ENCODE measurements around the gene TXNRD1. TPM values are rescaled to one million over a fixed set of nuclear protein-coding genes. Genes with fewer than 3 reads are reported as not detected.

Gene TXNRD1
- total RNA-seq, 4 donors from 2014 or later: 94.1 to 240 (median 128) TPM

DNA sequence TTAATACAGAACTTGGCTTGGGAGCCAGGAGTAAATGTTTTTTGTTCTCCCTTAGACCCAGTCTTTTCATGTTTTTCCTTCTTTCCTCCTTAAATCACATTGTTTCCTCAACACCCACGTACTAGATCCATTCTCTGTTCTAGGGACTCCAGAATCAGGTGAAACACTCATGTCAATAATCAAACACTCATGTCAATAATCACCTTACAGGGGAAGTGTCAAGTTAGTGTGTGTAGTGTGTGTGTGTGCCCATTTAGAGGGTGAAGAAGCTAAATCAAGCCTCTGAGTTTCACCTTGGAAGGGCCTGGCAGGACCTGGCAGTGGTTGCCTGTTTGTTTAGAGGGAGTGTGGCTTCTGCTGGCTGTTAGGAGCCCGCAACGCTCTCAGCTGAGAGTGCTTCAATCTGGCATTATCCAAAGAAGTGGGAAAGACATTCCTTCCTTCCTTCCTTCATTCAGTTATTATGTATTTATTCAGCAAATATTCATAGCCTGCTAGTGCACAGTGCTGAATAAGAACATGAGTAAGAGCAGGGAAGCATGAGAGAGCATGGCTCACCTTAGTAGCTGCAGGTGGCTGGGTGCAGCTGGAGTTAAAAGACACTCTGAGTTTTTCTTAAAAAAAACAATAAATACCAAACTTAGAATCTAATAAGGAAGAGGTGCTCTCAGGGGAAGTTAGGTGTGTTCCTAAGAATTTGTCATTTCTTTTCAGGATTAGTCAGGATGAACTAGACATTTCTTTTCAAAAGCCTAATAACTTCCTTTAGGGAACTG is 70.3 kb downstream of the TXNRD1 start:
- no peaks in the 10 kb centered on the region for H3K36me3 ChIP-seq
- TF ChIP-seq POLR2A (IDR thresholded peaks at IDR 0.05): peak in 1 of 2 donors; percentile 14
- TF ChIP-seq, protein P1, sequence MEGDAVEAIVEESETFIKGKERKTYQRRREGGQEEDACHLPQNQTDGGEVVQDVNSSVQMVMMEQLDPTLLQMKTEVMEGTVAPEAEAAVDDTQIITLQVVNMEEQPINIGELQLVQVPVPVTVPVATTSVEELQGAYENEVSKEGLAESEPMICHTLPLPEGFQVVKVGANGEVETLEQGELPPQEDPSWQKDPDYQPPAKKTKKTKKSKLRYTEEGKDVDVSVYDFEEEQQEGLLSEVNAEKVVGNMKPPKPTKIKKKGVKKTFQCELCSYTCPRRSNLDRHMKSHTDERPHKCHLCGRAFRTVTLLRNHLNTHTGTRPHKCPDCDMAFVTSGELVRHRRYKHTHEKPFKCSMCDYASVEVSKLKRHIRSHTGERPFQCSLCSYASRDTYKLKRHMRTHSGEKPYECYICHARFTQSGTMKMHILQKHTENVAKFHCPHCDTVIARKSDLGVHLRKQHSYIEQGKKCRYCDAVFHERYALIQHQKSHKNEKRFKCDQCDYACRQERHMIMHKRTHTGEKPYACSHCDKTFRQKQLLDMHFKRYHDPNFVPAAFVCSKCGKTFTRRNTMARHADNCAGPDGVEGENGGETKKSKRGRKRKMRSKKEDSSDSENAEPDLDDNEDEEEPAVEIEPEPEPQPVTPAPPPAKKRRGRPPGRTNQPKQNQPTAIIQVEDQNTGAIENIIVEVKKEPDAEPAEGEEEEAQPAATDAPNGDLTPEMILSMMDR (IDR thresholded peaks at IDR 0.05): no peak
- peak overlapping the region; percentile 92 to 99 (median 96) for H3K27ac ChIP-seq
- no peaks in the 10 kb centered on the region for H3K9me3 ChIP-seq
- H3K4me3 ChIP-seq: peak overlapping the region in 1 of 4 donors; percentile 78
- no peak for DNase-seq
- peaks cover 0 to 25% (median 10%) of the 10 kb centered on the region in 4 donors for H3K4me1 ChIP-seq
- H3K27me3 ChIP-seq: no peaks in the 10 kb centered on the region

DNA sequence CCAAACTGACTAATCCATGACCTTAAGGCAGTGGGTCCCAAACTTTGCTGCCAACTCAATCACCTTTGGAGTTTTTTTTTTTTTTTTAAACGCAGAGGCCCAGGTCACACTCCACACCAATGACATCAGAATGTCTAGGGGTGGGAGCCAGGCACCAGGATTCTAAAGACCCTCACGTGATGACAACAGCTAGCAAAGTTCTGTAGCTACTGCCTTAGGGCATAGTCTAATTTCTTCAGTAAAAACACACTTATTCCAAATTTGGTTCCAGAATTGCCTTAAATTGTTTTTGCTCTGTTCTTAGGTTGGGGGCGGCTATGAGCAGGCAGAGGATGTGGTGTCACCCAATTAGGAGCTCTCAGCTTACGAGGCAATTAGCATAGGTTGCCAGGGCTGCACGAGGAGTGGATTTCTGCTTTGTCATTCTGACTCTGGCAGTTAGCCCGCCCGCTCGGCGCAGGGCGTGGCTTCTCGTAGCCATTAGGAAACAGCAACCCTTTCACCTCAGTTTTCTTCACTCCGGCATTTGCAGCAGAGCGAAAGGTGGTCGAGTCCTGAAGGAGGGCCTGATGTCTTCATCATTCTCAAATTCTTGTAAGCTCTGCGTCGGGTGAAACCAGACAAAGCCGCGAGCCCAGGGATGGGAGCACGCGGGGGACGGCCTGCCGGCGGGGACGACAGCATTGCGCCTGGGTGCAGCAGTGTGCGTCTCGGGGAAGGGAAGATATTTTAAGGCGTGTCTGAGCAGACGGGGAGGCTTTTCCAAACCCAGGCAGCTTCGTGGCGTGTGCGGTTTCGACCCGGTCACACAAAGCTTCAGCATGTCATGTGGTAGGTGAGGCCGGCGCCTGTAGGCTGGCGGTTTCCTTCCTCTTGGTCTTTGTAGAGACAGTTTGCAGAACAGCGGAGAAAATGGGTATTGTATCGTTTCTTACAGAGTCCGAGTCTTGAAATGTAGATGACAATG is 71.2 kb downstream of the TXNRD1 start:
- Histone ChIP-seq H3K4me1 (peaks cover 0 to 25% (median 10%) of the 10 kb centered on the region in 4 donors), H3K27me3 (no peaks in the 10 kb centered on the region)
- DNase-seq: peak; percentile 92 to 97 (median 95)

DNA sequence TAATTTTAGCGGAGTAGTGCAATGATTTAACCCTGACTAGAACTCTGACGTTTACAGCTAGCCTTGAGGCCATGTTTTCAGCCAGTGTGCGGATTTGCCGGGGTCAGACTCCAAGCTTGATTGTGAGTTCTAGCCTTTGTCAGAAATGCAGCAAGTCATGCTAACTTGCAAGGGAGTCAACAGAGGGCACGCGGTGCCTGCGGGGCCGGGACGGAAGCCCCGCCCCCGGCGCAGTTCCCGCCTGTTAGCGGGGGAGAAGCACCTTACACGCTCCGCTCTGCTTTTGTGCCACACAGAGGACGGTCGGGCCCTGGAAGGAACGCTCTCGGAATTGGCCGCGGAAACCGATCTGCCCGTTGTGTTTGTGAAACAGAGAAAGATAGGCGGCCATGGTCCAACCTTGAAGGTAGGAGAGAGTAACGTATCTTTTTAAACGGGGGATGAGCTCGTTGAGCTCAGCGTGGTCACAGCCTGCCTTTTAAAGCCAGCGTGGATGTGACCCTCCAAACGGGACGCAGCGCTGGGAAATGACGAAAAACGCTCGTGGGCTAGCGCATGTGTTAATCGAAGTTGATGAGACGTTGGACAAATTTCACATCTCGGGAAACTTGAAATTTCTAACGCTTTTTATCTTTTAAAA is 73.2 kb downstream of the TXNRD1 start:
- Histone ChIP-seq H3K4me1 (peaks cover 0 to 25% (median 10%) of the 10 kb centered on the region in 4 donors), H3K4me3 (peak overlapping the region; percentile 62 to 82 (median 77)), H3K9me3 (no peaks in the 10 kb centered on the region), H3K36me3 (peaks cover 0 to 24% (median 0%) of the 10 kb centered on the region in 3 donors), H3K27me3 (no peaks in the 10 kb centered on the region), H3K27ac (peak overlapping the region; percentile 92 to 99 (median 96))
- DNase-seq: peak; percentile 84 to 95 (median 90)
- TF ChIP-seq, protein P1 (IDR thresholded peaks at IDR 0.05): no peak
- peak; percentile 73 to 80 for TF ChIP-seq POLR2A (IDR thresholded peaks at IDR 0.05)

More for the DNA sequence above, 71.2 kb downstream of the TXNRD1 start:
- Histone ChIP-seq H3K4me3 (peak overlapping the region; percentile 62 to 82 (median 77)), H3K9me3 (no peaks in the 10 kb centered on the region), H3K36me3 (peaks cover 0 to 6% (median 0%) of the 10 kb centered on the region in 3 donors), H3K27ac (peak overlapping the region; percentile 92 to 99 (median 96))
- TF ChIP-seq POLR2A (IDR thresholded peaks at IDR 0.05): peak; percentile 81 to 87
- TF ChIP-seq, protein P1 (IDR thresholded peaks at IDR 0.05): peak in 1 of 6 experiments; percentile 9

DNA sequence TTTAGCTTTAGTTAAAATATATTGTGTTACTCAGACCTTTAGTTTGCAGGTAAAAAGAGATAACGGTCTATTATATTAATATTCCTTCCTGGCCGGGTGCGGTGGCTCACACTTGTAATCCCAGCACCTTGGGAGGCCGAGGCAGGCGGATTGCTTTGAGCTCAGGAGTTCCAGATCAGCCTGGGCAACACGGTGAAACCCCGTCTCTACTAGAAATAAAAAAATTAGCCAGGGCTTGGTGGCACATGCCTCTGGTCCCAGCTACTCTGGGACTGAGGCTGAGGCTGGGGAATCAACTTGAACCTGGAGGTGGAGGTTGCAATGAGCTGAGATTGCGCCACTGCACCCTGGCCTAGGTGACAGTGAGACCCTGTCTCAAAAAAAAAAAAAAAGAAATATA is 74.7 kb downstream of the TXNRD1 start:
- H3K9me3 ChIP-seq: no peaks in the 10 kb centered on the region
- no peak for DNase-seq
- peaks cover 0 to 31% (median 0%) of the 10 kb centered on the region in 3 donors for H3K36me3 ChIP-seq
- H3K4me3 ChIP-seq: no peak overlapping the region
- no peak overlapping the region for H3K27ac ChIP-seq
- H3K4me1 ChIP-seq: peaks cover 0 to 25% (median 10%) of the 10 kb centered on the region in 4 donors
- TF ChIP-seq, protein P1 (IDR thresholded peaks at IDR 0.05): no peak
- no peak for TF ChIP-seq POLR2A (IDR thresholded peaks at IDR 0.05)
- H3K27me3 ChIP-seq: no peaks in the 10 kb centered on the region

DNA sequence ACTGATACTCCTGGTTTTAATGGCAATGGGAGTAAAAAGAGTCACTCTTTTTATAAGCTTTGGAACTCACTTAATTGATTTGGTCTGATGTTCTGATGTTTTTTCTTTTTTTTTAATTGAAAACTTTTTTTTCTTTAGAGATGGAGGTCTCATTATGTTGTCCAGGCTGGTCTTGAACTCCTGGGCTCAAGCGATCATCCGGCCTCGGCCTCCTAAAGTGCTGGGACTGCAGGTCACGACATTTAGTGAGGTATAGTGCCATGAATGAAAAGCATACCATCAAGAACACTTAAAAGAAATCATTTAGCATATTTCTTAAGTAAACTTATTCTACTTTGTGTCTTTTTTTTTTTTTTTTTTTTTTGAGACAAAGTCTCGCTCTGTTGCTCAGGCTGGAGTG is 75.3 kb downstream of the TXNRD1 start:
- peaks cover 0 to 20% (median 10%) of the 10 kb centered on the region in 4 donors for H3K4me1 ChIP-seq
- H3K27me3 ChIP-seq: no peaks in the 10 kb centered on the region
- TF ChIP-seq, protein P1 (IDR thresholded peaks at IDR 0.05): no peak
- TF ChIP-seq POLR2A (IDR thresholded peaks at IDR 0.05): no peak
- no peaks in the 10 kb centered on the region for H3K9me3 ChIP-seq
- no peak overlapping the region for H3K4me3 ChIP-seq
- H3K27ac ChIP-seq: no peak overlapping the region
- no peak for DNase-seq
- peaks cover 0 to 31% (median 0%) of the 10 kb centered on the region in 3 donors for H3K36me3 ChIP-seq

Measured in Peyer's patch (tissue), 4 donors.